Testis (tissue), 3 donors: ENCODE measurements around the gene FMR1NB. TPM values are rescaled to one million over a fixed set of nuclear protein-coding genes. Genes with fewer than 3 reads are reported as not detected.

Experiments used
- DNase-seq: peaks from one replicate; pipeline ENCODE4 v3.0.0-alpha.2; 2019
- H3K27ac ChIP-seq, 2 donors: fragments of 200-600 bp; sonication (generic); one replicate each; pipeline ENCODE4 v1.5.1; 2019
- H3K27me3 ChIP-seq: fragments of 200-600 bp; sonication (generic); one replicate; pipeline ENCODE4 v1.5.1; 2019
- H3K36me3 ChIP-seq: fragments of 200-600 bp; sonication (generic); one replicate; pipeline ENCODE4 v1.5.1; 2017; ENCODE audit warnings: low read depth; ENCODE audit errors: missing control alignments
- H3K4me1 ChIP-seq: fragments of 200-600 bp; sonication (generic); one replicate; pipeline ENCODE4 v1.5.1; 2019
- H3K4me3 ChIP-seq, 2 donors: fragments of 200-600 bp; sonication (generic); one replicate each; pipeline ENCODE4 v1.5.1; 2017 to 2019
- H3K9me3 ChIP-seq: fragments of 200-600 bp; sonication (generic); one replicate; pipeline ENCODE4 v1.5.1; 2017
- POLR2A ChIP-seq: fragments of 450-650 bp; IDR thresholded peaks from one replicate; pipeline ENCODE4 v1.6.1; 2017; ENCODE audit warnings: antibody characterized with exemption, mild to moderate bottlenecking, moderate library complexity
- WGBS, 2 donors: methylation state at CpG; one replicate each; pipeline ENCODE4 v1.1.5; 2018; 5-methylcytosine and 5-hydroxymethylcytosine counted together
- intact Hi-C: fragments of 100-400 bp; cut with DNase I; formaldehyde crosslinking; loops from one replicate; pipeline ENCODE4 v1.15.1; 2023; ENCODE audit warnings: low total_unique reads
- polyA plus RNA-seq: library from polyadenylated mRNA; stranded (reverse); fragments of 350-450 nt; fragmentation: Illumina TruSeq; extraction: RNeasy Lipid Tissue Mini Kit (QIAGEN cat#74804); gene quantifications from one replicate; pipeline ENCODE4 v1.2.3, GENCODE V29; 2014; ENCODE audit warnings: low read depth, low replicate concordance; ENCODE audit not compliant: insufficient read depth
- total RNA-seq, 2 donors: library from RNA; depleted of rRNA; stranded (reverse); fragments of >200 nt; gene quantifications; one replicate each; pipeline ENCODE4 v1.2.3, GENCODE V29; 2016
- TF ChIP-seq, protein P1 (sequence below), 3 experiments: fragments of 450-650 bp in 2 of 3; fragments of 200-600 bp in 1 of 3; sonication (generic) in 1 of 3; IDR thresholded peaks; one replicate each; pipeline ENCODE4 v1.5.1; 2016 to 2019; ENCODE audit warnings: antibody characterized with exemption in 3 of 3, mild to moderate bottlenecking in 2 of 3, moderate library complexity in 1 of 3

The FMR1NB gene
- total and polyA plus RNA-seq, 3 donors from 2014 or later, result 48.2 to 77.8 (median 70.7) TPM

DNA sequence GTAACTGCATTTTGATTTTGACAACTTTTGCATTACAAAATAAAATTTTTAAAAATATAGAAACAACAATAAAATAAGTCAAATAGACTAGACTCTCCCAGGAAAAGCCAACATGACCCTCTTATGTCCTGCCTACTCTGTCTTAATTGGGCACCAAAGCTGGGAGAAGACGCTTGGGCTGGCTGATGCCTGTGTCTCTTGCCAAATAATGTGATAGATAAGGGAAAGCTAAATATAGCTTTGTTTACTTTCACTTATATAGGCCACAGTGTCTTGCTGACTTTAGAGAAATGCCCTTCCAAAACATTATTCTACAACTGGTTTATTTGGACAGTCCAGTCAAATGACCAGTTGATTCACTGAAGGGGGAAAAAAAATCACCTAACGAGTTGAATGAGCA is 54.2 kb downstream of the FMR1NB start:
- TF ChIP-seq POLR2A, result no peak
- TF ChIP-seq, protein P1, sequence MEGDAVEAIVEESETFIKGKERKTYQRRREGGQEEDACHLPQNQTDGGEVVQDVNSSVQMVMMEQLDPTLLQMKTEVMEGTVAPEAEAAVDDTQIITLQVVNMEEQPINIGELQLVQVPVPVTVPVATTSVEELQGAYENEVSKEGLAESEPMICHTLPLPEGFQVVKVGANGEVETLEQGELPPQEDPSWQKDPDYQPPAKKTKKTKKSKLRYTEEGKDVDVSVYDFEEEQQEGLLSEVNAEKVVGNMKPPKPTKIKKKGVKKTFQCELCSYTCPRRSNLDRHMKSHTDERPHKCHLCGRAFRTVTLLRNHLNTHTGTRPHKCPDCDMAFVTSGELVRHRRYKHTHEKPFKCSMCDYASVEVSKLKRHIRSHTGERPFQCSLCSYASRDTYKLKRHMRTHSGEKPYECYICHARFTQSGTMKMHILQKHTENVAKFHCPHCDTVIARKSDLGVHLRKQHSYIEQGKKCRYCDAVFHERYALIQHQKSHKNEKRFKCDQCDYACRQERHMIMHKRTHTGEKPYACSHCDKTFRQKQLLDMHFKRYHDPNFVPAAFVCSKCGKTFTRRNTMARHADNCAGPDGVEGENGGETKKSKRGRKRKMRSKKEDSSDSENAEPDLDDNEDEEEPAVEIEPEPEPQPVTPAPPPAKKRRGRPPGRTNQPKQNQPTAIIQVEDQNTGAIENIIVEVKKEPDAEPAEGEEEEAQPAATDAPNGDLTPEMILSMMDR (IDR thresholded peaks at IDR 0.05), result no peak

DNA sequence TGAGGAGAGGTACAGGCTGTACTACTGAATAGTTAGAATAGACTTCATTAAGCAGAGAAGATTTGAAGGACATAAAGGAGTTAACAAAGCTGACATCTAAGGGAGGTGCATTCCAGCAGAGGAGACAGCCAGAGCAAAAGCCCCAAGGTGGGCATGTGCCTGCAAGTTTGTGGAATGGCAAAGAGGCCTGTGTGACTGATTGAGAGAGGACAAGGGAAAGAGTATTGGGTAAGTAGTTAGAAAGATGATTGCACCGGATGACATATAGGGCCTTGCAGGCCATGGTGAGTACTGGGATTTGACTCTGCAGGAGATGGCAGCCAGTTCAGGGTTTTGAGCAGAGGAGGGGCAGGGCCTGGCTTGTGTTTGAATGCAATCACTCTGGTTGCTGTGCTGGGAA is 55.9 kb downstream of the FMR1NB start:
- 100% methylated on average over 1 of the region's 1 CpG for WGBS, 2 donors
- no peak overlapping the region for H3K27ac ChIP-seq
- H3K4me3 ChIP-seq, result no peak overlapping the region
- no peaks in the 10 kb centered on the region for H3K4me1 ChIP-seq
- intact Hi-C loops, result no loop called here
- H3K36me3 ChIP-seq, result no peaks in the 10 kb centered on the region
- no peak for DNase-seq
- no peaks in the 10 kb centered on the region for H3K9me3 ChIP-seq
- no peak for TF ChIP-seq POLR2A
- TF ChIP-seq, protein P1 (IDR thresholded peaks at IDR 0.05), result no peak
- no peaks in the 10 kb centered on the region for H3K27me3 ChIP-seq

More for the DNA sequence above, 54.2 kb downstream of the FMR1NB start:
- Histone ChIP-seq H3K27me3 (no peaks in the 10 kb centered on the region), H3K27ac (no peak overlapping the region), H3K4me3 (no peak overlapping the region), H3K4me1 (no peaks in the 10 kb centered on the region), H3K9me3 (no peaks in the 10 kb centered on the region), H3K36me3 (no peaks in the 10 kb centered on the region)
- no peak for DNase-seq
- 54 to 55% methylated on average over 2 of the region's 2 CpGs for WGBS, 2 donors
- intact Hi-C loops, result no loop called here

DNA sequence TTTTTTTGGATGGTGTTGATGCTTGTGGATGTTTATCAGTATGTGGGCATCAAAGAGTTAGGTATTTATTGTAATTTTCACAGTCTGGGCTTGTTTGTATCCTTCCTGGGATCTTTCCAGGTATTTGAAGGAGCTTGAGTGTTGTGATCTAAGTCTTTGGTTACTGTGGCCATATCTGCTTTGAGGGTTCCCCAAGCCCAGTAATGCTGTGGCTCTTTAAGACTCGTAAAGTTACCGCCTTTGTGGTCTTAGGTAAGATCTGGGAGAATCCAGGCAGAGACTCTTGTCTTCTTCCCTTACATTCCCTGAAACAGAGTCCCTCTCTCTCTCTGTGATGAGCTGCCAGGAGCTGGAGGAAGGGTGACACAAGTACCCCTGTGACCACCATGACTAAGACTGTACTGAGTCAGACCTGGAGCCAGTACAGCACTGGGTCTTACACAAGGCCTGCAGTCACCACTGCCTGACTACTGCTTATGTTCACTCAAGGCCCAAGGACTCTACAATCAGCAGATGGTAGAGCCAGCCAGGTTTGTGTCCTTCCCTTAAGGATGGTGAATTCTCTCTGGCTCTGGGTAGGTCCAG is 62.2 kb downstream of the FMR1NB start:
- no peak for DNase-seq

DNA sequence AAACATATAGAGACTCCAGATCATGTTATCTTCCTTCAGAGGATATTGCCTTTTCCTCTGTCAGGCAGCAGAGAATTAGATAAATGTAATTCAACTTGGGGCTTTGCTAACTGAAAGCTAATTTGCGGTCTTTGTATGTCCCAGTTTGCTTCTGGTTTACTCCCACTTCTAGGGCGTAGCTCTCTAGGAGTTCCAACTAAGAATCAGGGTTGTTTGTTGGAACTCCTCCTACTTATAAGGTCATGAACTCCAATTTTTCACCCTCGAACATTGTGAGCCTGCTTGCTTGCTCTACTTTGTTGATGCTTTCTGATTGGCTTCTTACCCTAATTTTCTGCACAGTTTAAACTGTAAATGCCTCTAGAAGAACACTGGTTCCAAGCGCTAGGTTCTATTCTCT is 66.1 kb downstream of the FMR1NB start:
- intact Hi-C loops, result no loop called here
- no peak for TF ChIP-seq POLR2A
- TF ChIP-seq, protein P1 (IDR thresholded peaks at IDR 0.05), result no peak
- Histone ChIP-seq H3K4me1 (no peaks in the 10 kb centered on the region), H3K27me3 (no peaks in the 10 kb centered on the region), H3K4me3 (no peak overlapping the region), H3K36me3 (no peaks in the 10 kb centered on the region), H3K9me3 (no peaks in the 10 kb centered on the region), H3K27ac (no peak overlapping the region)
- 43 to 47% methylated on average over 3 to 4 of the region's 4 CpGs for WGBS, 2 donors
- no peak for DNase-seq

More for the DNA sequence above, 62.2 kb downstream of the FMR1NB start:
- intact Hi-C loops, result no loop called here
- H3K4me3 ChIP-seq, result no peak overlapping the region
- TF ChIP-seq POLR2A, result no peak
- TF ChIP-seq, protein P1 (IDR thresholded peaks at IDR 0.05), result no peak
- H3K4me1 ChIP-seq, result no peaks in the 10 kb centered on the region
- no peaks in the 10 kb centered on the region for H3K9me3 ChIP-seq
- H3K27me3 ChIP-seq, result no peaks in the 10 kb centered on the region
- WGBS, 2 donors, result 85 to 95% methylated on average over 2 of the region's 2 CpGs
- H3K36me3 ChIP-seq, result no peaks in the 10 kb centered on the region
- H3K27ac ChIP-seq, result no peak overlapping the region

- Histone ChIP-seq H3K36me3 (no peaks in the 10 kb centered on the region), H3K27me3 (no peaks in the 10 kb centered on the region), H3K4me1 (no peaks in the 10 kb centered on the region), H3K4me3 (no peak overlapping the region), H3K9me3 (no peaks in the 10 kb centered on the region), H3K27ac (no peak overlapping the region)
- intact Hi-C loops, result no loop called here
- no peak for TF ChIP-seq POLR2A
- TF ChIP-seq, protein P1 (IDR thresholded peaks at IDR 0.05), result peak in 2 of 3 experiments; percentile 2 to 23
- DNase-seq, result no peak
- 34 to 49% methylated on average over 4 of the region's 4 CpGs for WGBS, 2 donors
Observed at GRCh38 chrX:148049441-148049840, 68.3 kb downstream of the FMR1NB start.
